Measurements from ENCODE around the gene SHKBP1. TPM values are rescaled to one million over a fixed set of nuclear protein-coding genes. Genes with fewer than 3 reads are reported as not detected.

Gene SHKBP1
- total and polyA plus RNA-seq, 9 of the 15 experiments (the other 6 are each of a cell fraction or from before 2014, with no cell fraction given) = 1.2 to 58.1 (median 22.3) TPM

- TF ChIP-seq ZNF12 (CRISPR knock-in tag; IDR thresholded peaks at IDR 0.05) (no peak), MXD1 (CRISPR knock-in tag; IDR thresholded peaks at IDR 0.05; ENCODE audit: borderline replicate concordance, poor library complexity, severe bottlenecking) (no peak), EZH2 (IDR thresholded peaks at IDR 0.05; ENCODE audit: borderline replicate concordance, low read depth, low read length) (no peak), TRIM28 (IDR thresholded peaks at IDR 0.05) (no peak), KAT7 (CRISPR knock-in tag; IDR thresholded peaks at IDR 0.05; ENCODE audit: borderline replicate concordance) (no peak), CBX1 (IDR thresholded peaks at IDR 0.05; ENCODE audit: low read depth) (0 out of 2 replicates have a peak, but pooled peaks have one; percentile 37), ESRRB (CRISPR knock-in tag; IDR thresholded peaks at IDR 0.05; ENCODE audit: borderline replicate concordance) (no peak), ELF2 (CRISPR knock-in tag; IDR thresholded peaks at IDR 0.05) (no peak), SMARCA4 (IDR thresholded peaks at IDR 0.05) (no peak), MTA2 (IDR thresholded peaks at IDR 0.05; ENCODE audit: low read depth) (no peak), CEBPG (CRISPR knock-in tag; IDR thresholded peaks at IDR 0.05) (no peak), CEBPG (tag; conservative IDR thresholded peaks at IDR 0.05 in 1 of 2, IDR thresholded peaks at IDR 0.05 in 1 of 2) (no peak), RAD21 (CRISPR knock-in tag; conservative IDR thresholded peaks at IDR 0.05 in 1 of 2, IDR thresholded peaks at IDR 0.05 in 1 of 2) (peak in 1 of 2 experiments; percentile 53; a peak in 2 of 4 replicates), NFYB (IDR thresholded peaks at IDR 0.05; ENCODE audit: extremely low read depth, insufficient read length) (no peak), MLX (CRISPR knock-in tag; conservative IDR thresholded peaks at IDR 0.05) (no peak), CHD2 (IDR thresholded peaks at IDR 0.05; ENCODE audit: low read depth, low read length) (no peak), ZBTB43 (CRISPR knock-in tag; IDR thresholded peaks at IDR 0.05) (no peak), IRF2 (CRISPR knock-in tag; IDR thresholded peaks at IDR 0.05) (no peak), HNRNPLL (IDR thresholded peaks at IDR 0.05; ENCODE audit: low read depth, low read length, poor library complexity, severe bottlenecking) (no peak), CHD4 (IDR thresholded peaks at IDR 0.05; ENCODE audit: insufficient read depth, insufficient replicate concordance, low read depth, low read length, poor library complexity, severe bottlenecking) (peak; percentile 62), TCF3 (CRISPR knock-in tag; IDR thresholded peaks at IDR 0.05) (no peak), NFRKB (IDR thresholded peaks at IDR 0.05; ENCODE audit: low read depth) (no peak), GATAD2A (IDR thresholded peaks at IDR 0.05) (no peak)
Measured at GRCh38 chr19:40549007-40549708, 27.5 kb upstream of the SHKBP1 start (continued).

All from K562 (cell line).